ENCODE data around the gene FHL1. TPM values are rescaled to one million over a fixed set of nuclear protein-coding genes. Genes with fewer than 3 reads are reported as not detected.

FHL1 gene
- polyA plus RNA-seq, 1 of the 3 experiments (the other 2 are of a cell fraction), result 57.8 TPM

DNA sequence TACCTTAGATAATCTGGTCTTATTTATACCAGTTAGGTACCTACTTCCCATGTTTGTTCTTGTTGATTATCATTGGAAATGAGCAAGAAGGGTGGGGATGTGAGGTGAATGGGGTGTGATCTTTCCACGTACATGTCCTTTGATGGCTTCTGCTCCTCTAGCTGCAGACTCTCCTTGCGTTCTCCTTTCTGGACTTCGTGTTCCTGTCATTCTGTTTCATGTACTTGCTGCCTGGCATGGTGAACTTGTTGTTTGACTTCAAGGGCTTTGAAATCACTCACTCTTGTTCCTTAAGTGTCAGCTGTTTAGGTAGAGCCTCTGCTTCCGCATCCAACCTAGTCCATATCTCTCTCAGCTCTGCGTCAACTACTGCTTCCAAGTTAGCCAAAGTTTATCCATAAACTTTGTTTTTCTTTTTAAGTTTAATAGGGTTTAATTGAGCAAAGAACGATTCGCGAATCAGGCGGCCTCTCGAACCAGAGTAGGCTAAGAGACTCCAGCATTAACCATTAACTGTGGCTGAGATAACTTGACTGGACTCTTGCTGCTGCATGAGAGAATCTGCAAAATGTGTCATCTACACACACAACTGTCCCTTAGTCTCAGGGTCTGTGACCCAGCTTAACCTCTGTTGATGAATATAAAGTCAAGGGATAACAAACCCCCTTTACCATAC, 42.8 kb downstream of the FHL1 start:
- Histone ChIP-seq H3K79me2 (ENCODE audit: insufficient read depth) (no peaks in the 10 kb centered on the region), H3K4me3 (ENCODE audit: low read depth in 2 of 2, low read length in 1 of 2) (no peak overlapping the region), H4K20me1 (ENCODE audit: insufficient read depth) (no peaks in the 10 kb centered on the region), H3K27ac (ENCODE audit: low read depth in 2 of 2, low read length in 1 of 2) (no peak overlapping the region), H3K9me3 (no peaks in the 10 kb centered on the region), H3K9ac (no peak overlapping the region), H3K4me2 (no peak overlapping the region), H3K36me3 (replicated peaks in 1 of 2; ENCODE audit: control insufficient read depth in 1 of 2, insufficient read depth in 2 of 2, low read length in 1 of 2) (no peaks in the 10 kb centered on the region), H2AFZ (ENCODE audit: low read depth) (no peak overlapping the region), H3K9me2 (no peaks in the 10 kb centered on the region), H3K27me3 (ENCODE audit: insufficient read depth) (no peaks in the 10 kb centered on the region), H3F3A (replicated peaks; ENCODE audit: insufficient read depth) (peaks cover 3% of the 10 kb centered on the region), H3K4me1 (ENCODE audit: control insufficient read depth in 1 of 2, insufficient read depth in 2 of 2, low read depth in 1 of 2, low read length in 1 of 2) (peaks cover 2 to 4% of the 10 kb centered on the region in 2 experiments; a peak in 3 of 4 replicates)
- no peak for DNase-seq
- 50% methylated on average over 10 of the region's 10 CpGs for WGBS (ENCODE audit: low lambda C conversion rate)
- ChIA-PET CTCF (interaction anchor here (1.0 to 1.5 kb wide), 2 partner anchors 27 to 152 kb away, joined by 3 to 4 read pairs; no protein-coding TSS in a partner anchor), POLR2A (no interaction called here)
- TF ChIP-seq MEF2A (IDR thresholded peaks at IDR 0.05; ENCODE audit: borderline replicate concordance, low read depth), result no peak
- TF ChIP-seq NFIC (IDR thresholded peaks at IDR 0.05; ENCODE audit: borderline replicate concordance), result no peak
- TF ChIP-seq FOXM1 (IDR thresholded peaks at IDR 0.05; ENCODE audit: low read depth), result no peak
- no peak for TF ChIP-seq TEAD4 (IDR thresholded peaks at IDR 0.05; ENCODE audit: borderline replicate concordance, insufficient read depth)
- no peak for TF ChIP-seq RFX5 (IDR thresholded peaks at IDR 0.05; ENCODE audit: low read length)
- TF ChIP-seq POLR2AphosphoS5 (IDR thresholded peaks at IDR 0.05; ENCODE audit: low read depth, low read length), result no peak
- TF ChIP-seq, protein P1, sequence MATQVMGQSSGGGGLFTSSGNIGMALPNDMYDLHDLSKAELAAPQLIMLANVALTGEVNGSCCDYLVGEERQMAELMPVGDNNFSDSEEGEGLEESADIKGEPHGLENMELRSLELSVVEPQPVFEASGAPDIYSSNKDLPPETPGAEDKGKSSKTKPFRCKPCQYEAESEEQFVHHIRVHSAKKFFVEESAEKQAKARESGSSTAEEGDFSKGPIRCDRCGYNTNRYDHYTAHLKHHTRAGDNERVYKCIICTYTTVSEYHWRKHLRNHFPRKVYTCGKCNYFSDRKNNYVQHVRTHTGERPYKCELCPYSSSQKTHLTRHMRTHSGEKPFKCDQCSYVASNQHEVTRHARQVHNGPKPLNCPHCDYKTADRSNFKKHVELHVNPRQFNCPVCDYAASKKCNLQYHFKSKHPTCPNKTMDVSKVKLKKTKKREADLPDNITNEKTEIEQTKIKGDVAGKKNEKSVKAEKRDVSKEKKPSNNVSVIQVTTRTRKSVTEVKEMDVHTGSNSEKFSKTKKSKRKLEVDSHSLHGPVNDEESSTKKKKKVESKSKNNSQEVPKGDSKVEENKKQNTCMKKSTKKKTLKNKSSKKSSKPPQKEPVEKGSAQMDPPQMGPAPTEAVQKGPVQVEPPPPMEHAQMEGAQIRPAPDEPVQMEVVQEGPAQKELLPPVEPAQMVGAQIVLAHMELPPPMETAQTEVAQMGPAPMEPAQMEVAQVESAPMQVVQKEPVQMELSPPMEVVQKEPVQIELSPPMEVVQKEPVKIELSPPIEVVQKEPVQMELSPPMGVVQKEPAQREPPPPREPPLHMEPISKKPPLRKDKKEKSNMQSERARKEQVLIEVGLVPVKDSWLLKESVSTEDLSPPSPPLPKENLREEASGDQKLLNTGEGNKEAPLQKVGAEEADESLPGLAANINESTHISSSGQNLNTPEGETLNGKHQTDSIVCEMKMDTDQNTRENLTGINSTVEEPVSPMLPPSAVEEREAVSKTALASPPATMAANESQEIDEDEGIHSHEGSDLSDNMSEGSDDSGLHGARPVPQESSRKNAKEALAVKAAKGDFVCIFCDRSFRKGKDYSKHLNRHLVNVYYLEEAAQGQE (IDR thresholded peaks at IDR 0.05; ENCODE audit: low read depth, low read length), result no peak
- TF ChIP-seq, protein P2, sequence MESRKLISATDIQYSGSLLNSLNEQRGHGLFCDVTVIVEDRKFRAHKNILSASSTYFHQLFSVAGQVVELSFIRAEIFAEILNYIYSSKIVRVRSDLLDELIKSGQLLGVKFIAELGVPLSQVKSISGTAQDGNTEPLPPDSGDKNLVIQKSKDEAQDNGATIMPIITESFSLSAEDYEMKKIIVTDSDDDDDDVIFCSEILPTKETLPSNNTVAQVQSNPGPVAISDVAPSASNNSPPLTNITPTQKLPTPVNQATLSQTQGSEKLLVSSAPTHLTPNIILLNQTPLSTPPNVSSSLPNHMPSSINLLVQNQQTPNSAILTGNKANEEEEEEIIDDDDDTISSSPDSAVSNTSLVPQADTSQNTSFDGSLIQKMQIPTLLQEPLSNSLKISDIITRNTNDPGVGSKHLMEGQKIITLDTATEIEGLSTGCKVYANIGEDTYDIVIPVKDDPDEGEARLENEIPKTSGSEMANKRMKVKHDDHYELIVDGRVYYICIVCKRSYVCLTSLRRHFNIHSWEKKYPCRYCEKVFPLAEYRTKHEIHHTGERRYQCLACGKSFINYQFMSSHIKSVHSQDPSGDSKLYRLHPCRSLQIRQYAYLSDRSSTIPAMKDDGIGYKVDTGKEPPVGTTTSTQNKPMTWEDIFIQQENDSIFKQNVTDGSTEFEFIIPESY (IDR thresholded peaks at IDR 0.05; ENCODE audit: borderline replicate concordance, low read depth), result no peak
- TF ChIP-seq EZH2phosphoT487 (IDR thresholded peaks at IDR 0.05; ENCODE audit: borderline replicate concordance, low read depth), result no peak
- no peak for TF ChIP-seq GABPA (IDR thresholded peaks at IDR 0.05; ENCODE audit: low read depth)
- no peak for TF ChIP-seq RXRA (IDR thresholded peaks at IDR 0.05; ENCODE audit: borderline replicate concordance, low read depth)
- no peak for TF ChIP-seq GATA2 (CRISPR knock-in tag; IDR thresholded peaks at IDR 0.05)
- no peak for TF ChIP-seq EP300 (IDR thresholded peaks at IDR 0.05; ENCODE audit: borderline replicate concordance in 1 of 2, low read depth in 1 of 2, low read length in 1 of 2)
